Mucosa of descending colon (tissue), 3 donors: Measurements from ENCODE around the gene MME. TPM values are rescaled to one million over a fixed set of nuclear protein-coding genes. Genes with fewer than 3 reads are reported as not detected.
A peak's percentile ranks its signal among the peaks of the same experiment; 100 is the strongest.
"Not testable (repeated sequence)": the region's sequence is repeated elsewhere in the genome, so short reads cannot be mapped to it uniquely, and the experiment has no call there.

Experiments
- ATAC-seq: fragments of 200-7000 bp; cut with Tn5 transposase; one replicate; pipeline ENCODE4 v1.9.1; 2020; ENCODE audit warnings: mild to moderate bottlenecking, moderate library complexity
- DNase-seq, 3 donors: peaks; one replicate each; pipeline ENCODE4 v3.0.0-alpha.2; 2020
- H3K36me3 ChIP-seq: fragments of 200-600 bp; one replicate; pipeline ENCODE4 v1.8.0; 2021; ENCODE audit warnings: low read depth, mild to moderate bottlenecking
- H3K4me1 ChIP-seq: fragments of 200-600 bp; one replicate; pipeline ENCODE4 v1.8.0; 2021; ENCODE audit warnings: low read depth, mild to moderate bottlenecking
- H3K4me3 ChIP-seq: fragments of 200-600 bp; one replicate; pipeline ENCODE4 v1.8.0; 2021; ENCODE audit warnings: mild to moderate bottlenecking
- H3K9me3 ChIP-seq: fragments of 200-600 bp; one replicate; pipeline ENCODE4 v1.8.0; 2021; ENCODE audit warnings: mild to moderate bottlenecking
- CTCF ChIP-seq: fragments of 200-600 bp; IDR thresholded peaks from one replicate; pipeline ENCODE4 v1.8.0; 2022; ENCODE audit warnings: antibody characterized with exemption, mild to moderate bottlenecking
- intact Hi-C, 2 donors: fragments of 100-400 bp; cut with DNase I in 1 of 2; cut with micrococcal nuclease in 1 of 2; formaldehyde crosslinking; loops; one replicate each; pipeline versions ENCODE4 v1.11.0 to v1.11.1; 2022; cut with DNase I, micrococcal nuclease
- total RNA-seq, 3 donors: library from RNA; stranded (reverse); fragmentation: NEBNext Ultra II Directional in 2 of 3; extraction: Animal tissue kit (Norgen Biotek cat#: 25700) in 2 of 3; gene quantifications; one replicate each; pipeline versions ENCODE4 v1.2.1 to v1.2.4, GENCODE V29; 2021 to 2023
- donor health status: DM: no; HTN: no; CAD: no; lungs with moderate emphysema.
- donor health status: DM: no; HTN: no; CAD: no.
- donor health status: DM: no; HTN: yes; CAD: no.

MME gene
- total RNA-seq, 3 donors from 2014 or later: 1.4 to 1.9 (median 1.6) TPM

GRCh38 chr3:155106119-155106518 lies 26.0 kb downstream of the MME start:
- ATAC-seq (no peak), DNase-seq (no peak)
- Histone ChIP-seq H3K4me3 (no peak overlapping the region), H3K9me3 (no peaks in the 10 kb centered on the region), H3K36me3 (no peaks in the 10 kb centered on the region), H3K4me1 (no peaks in the 10 kb centered on the region)
- no peak for TF ChIP-seq CTCF
- intact Hi-C loops: no loop called here

GRCh38 chr3:155110022-155110421 lies 29.9 kb downstream of the MME start:
- DNase-seq: no peak
- Histone ChIP-seq H3K4me3 (no peak overlapping the region), H3K9me3 (no peaks in the 10 kb centered on the region), H3K4me1 (no peaks in the 10 kb centered on the region), H3K36me3 (no peaks in the 10 kb centered on the region)
- no peak for TF ChIP-seq CTCF
- ATAC-seq: no peak
- intact Hi-C loops: no loop called here

GRCh38 chr3:155110996-155111901 lies 31.1 kb downstream of the MME start:
- no peak overlapping the region for H3K4me3 ChIP-seq
- intact Hi-C loops: no loop called here
- H3K9me3 ChIP-seq: no peaks in the 10 kb centered on the region
- no peaks in the 10 kb centered on the region for H3K36me3 ChIP-seq
- no peaks in the 10 kb centered on the region for H3K4me1 ChIP-seq
- no peak for TF ChIP-seq CTCF
- ATAC-seq: no peak
- no peak for DNase-seq

GRCh38 chr3:155111971-155112370 lies 31.9 kb downstream of the MME start:
- no peak for TF ChIP-seq CTCF
- Histone ChIP-seq H3K9me3 (no peaks in the 10 kb centered on the region), H3K4me3 (no peak overlapping the region), H3K36me3 (no peaks in the 10 kb centered on the region), H3K4me1 (no peaks in the 10 kb centered on the region)
- ATAC-seq (no peak), DNase-seq (no peak)
- intact Hi-C loops: no loop called here

- ATAC-seq: no peak
- H3K9me3 ChIP-seq: no peaks in the 10 kb centered on the region
- no peak overlapping the region for H3K4me3 ChIP-seq
- no peaks in the 10 kb centered on the region for H3K36me3 ChIP-seq
- no peak for DNase-seq
- no peaks in the 10 kb centered on the region for H3K4me1 ChIP-seq
- intact Hi-C loops: no loop called here
- TF ChIP-seq CTCF: no peak
Observed at GRCh38 chr3:155112661-155113389, 32.7 kb downstream of the MME start.

GRCh38 chr3:155124745-155125144 lies 44.6 kb downstream of the MME start:
- H3K36me3 ChIP-seq, H3K9me3 ChIP-seq, H3K4me1 ChIP-seq, ATAC-seq, intact Hi-C loops, H3K4me3 ChIP-seq: not testable (repeated sequence)
- DNase-seq: peak; percentile 27 to 62 (median 33)
